ENCODE measurements around the gene CD63. TPM values are rescaled to one million over a fixed set of nuclear protein-coding genes. Genes with fewer than 3 reads are reported as not detected.

Gene CD63
- total RNA-seq, 4 donors from 2014 or later = 727 to 1,052 (median 875) TPM

GRCh38 chr12:55700255-55701018 lies 28.4 kb downstream of the CD63 start:
- TF ChIP-seq, protein P1, sequence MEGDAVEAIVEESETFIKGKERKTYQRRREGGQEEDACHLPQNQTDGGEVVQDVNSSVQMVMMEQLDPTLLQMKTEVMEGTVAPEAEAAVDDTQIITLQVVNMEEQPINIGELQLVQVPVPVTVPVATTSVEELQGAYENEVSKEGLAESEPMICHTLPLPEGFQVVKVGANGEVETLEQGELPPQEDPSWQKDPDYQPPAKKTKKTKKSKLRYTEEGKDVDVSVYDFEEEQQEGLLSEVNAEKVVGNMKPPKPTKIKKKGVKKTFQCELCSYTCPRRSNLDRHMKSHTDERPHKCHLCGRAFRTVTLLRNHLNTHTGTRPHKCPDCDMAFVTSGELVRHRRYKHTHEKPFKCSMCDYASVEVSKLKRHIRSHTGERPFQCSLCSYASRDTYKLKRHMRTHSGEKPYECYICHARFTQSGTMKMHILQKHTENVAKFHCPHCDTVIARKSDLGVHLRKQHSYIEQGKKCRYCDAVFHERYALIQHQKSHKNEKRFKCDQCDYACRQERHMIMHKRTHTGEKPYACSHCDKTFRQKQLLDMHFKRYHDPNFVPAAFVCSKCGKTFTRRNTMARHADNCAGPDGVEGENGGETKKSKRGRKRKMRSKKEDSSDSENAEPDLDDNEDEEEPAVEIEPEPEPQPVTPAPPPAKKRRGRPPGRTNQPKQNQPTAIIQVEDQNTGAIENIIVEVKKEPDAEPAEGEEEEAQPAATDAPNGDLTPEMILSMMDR (IDR thresholded peaks at IDR 0.05; ENCODE audit: low read depth) = no peak

DNA sequence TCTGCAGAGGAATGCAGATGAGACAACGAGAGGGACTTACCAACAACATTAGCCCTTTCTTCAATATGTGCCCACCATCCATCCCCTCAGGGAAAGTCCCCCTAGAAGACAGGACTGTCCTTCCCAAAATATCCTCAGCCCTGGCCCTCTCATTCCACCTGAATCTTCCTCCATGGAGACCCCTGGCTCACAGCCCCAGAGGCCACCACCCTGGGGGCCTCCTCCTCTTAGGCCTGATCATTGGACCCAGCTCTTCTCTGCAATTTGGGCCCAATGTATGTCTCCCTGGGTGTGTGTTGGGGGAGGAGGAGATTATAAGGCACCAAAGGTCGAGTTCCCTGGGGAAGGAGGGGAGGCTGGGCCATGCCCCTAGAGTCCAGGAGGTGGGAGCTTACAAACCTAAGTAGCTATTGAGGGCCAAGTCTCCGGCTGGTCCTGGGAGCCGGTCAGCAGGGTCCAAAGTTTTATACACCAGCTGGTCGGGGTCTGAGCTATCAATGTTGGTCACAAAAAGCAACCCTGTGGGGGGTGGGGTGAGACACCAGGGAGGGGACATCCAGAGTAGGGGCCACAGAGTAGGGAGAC lies 29.2 kb downstream of the CD63 start:
- TF ChIP-seq, protein P1 (IDR thresholded peaks at IDR 0.05; ENCODE audit: low read depth) = no peak

DNA sequence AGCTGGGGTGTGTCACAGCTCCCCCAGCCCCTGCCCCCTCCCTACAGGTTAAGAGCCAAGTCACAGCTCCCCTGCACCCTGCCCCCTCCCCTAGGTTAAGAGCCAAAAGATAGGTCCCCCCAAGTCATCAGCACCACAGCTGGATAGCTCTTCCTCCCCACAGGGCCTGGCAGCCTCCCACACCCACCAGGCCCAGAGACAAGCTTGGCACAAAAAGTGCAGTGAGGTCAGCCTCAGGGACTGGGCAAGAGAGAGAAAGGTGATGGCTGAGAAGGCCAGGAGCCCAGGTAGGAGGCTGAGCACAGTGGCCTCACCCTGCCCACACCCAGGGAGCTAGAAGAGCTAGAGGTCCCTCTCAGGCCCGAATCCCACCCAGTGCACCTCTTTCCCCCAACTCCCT lies 29.8 kb downstream of the CD63 start:
- TF ChIP-seq, protein P1 (IDR thresholded peaks at IDR 0.05; ENCODE audit: low read depth) = no peak

DNA sequence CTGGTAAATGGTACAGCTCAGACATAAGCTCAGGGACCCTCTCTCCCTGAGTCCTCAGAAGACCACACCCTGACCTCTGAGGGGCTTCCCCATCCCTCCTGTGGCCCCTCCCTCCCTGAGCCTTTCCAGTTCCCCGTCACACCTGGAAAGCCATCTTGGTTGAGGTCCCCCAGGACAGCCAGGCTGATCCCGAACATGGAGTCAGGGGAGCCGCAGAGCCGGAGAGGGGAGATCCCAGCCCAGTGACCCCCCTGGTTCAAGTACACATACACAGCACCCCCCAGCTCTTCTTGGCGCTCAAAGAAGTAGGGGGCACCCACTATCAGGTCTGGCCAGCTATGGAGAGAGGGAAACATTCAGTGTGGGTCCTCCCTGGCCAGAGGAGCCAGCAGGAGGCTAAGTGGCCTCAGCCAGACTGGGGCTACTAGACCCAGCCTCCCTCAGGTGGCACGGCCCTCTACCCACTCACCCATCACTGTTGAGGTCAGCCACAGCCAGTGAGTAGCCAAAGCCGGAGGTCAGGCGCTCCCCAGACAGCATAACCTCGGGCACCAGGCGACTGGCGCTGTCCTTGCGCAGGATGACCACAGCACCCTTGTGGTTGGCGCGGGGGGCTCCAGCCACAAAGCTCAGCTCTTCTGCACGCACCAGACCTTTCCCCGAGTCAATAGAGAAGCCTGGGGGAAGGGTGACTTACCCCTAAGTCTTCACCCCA lies 30.4 kb downstream of the CD63 start:
- TF ChIP-seq, protein P1 (IDR thresholded peaks at IDR 0.05; ENCODE audit: low read depth) = no peak

- TF ChIP-seq, protein P1 (IDR thresholded peaks at IDR 0.05; ENCODE audit: low read depth) = no peak
These were observed 31.1 kb downstream of the CD63 start for GRCh38 chr12:55697686-55698085.

- TF ChIP-seq, protein P1 (IDR thresholded peaks at IDR 0.05; ENCODE audit: low read depth) = no peak
These were observed 31.9 kb downstream of the CD63 start for GRCh38 chr12:55696796-55697462.

- TF ChIP-seq, protein P1 (IDR thresholded peaks at IDR 0.05; ENCODE audit: low read depth) = no peak
These were observed 32.7 kb downstream of the CD63 start for GRCh38 chr12:55696141-55696540.

Data from subcutaneous adipose tissue (tissue), 4 donors.